Small intestine (tissue), 7 donors: Measurements from ENCODE around the gene OR10H5. TPM values are rescaled to one million over a fixed set of nuclear protein-coding genes. Genes with fewer than 3 reads are reported as not detected.
"Not testable (repeated sequence)": the region's sequence is repeated elsewhere in the genome, so short reads cannot be mapped to it uniquely, and the experiment has no call there.

Source experiments
- DNase-seq, 2 donors: peaks; one replicate each; pipeline versions ENCODE4 v3.0.0 to v3.0.0-alpha.2; 2013
- FAIRE-seq: peaks from 2 replicates; lab custom pipeline; 2012; peaks lifted over from hg19 to GRCh38; lab: Jason Lieb, UNC
- H3K27ac ChIP-seq, 3 donors: one replicate each; pipeline ENCODE4 v1.5.1; 2013; ENCODE audit warnings: low read length in 2 of 3, mild to moderate bottlenecking in 2 of 3, control low read depth in 1 of 3, inconsistent platforms in 1 of 3, low read depth in 1 of 3, moderate library complexity in 1 of 3
- H3K27me3 ChIP-seq, 3 donors: one replicate each; pipeline ENCODE4 v1.6.1; 2013; ENCODE audit warnings: low read length in 3 of 3, inconsistent platforms in 1 of 3; ENCODE audit not compliant: control insufficient read depth in 3 of 3, insufficient read depth in 3 of 3
- H3K36me3 ChIP-seq, 3 donors: one replicate each; pipeline ENCODE4 v1.6.1; 2013; ENCODE audit warnings: low read length in 3 of 3, inconsistent platforms in 1 of 3, low read depth in 1 of 3, mild to moderate bottlenecking in 1 of 3, moderate library complexity in 1 of 3; ENCODE audit not compliant: control insufficient read depth in 3 of 3, insufficient read depth in 2 of 3
- H3K4me1 ChIP-seq, 3 donors: one replicate each; pipeline ENCODE4 v1.6.1; 2013; ENCODE audit warnings: low read length in 2 of 3, inconsistent platforms in 1 of 3, low read depth in 1 of 3, mild to moderate bottlenecking in 1 of 3, moderate library complexity in 1 of 3; ENCODE audit not compliant: control insufficient read depth in 3 of 3, insufficient read depth in 2 of 3
- H3K4me3 ChIP-seq, 3 donors: one replicate each; pipeline ENCODE4 v1.5.1; 2013; ENCODE audit warnings: low read length in 3 of 3, control low read depth in 1 of 3, inconsistent platforms in 1 of 3, low read depth in 1 of 3, mild to moderate bottlenecking in 1 of 3, moderate library complexity in 1 of 3
- H3K9me3 ChIP-seq, 2 donors: one replicate each; pipeline ENCODE4 v1.6.1; 2013; ENCODE audit warnings: low read depth in 1 of 2, low read length in 1 of 2; ENCODE audit not compliant: control insufficient read depth in 2 of 2, insufficient read depth in 1 of 2
- WGBS, 3 donors: extraction: QIAGEN DNeasy Blood & Tissue Kit; methylation state at CpG; one replicate each; pipeline ENCODE4 v1.1.7; 2013; 5-methylcytosine and 5-hydroxymethylcytosine counted together
- polyA plus RNA-seq, 4 donors: library from polyadenylated mRNA; stranded (reverse) in 3 of 4; unstranded in 1 of 4; fragments of 200-250 nt in 3 of 4; fragments of 120-200 nt in 1 of 4; gene quantifications; one replicate each; pipeline versions ENCODE4 v1.2.1 to v1.2.3, GENCODE V29; 2013
- donor health status: healthy with polysubstance abuse.
- donor health status: control.
- donor health status: control.
- donor health status: Bipolar disorder and iron deficiency.
- donor health status: healthy.

The OR10H5 gene
- polyA plus RNA-seq, 4 donors, result not detected

DNA sequence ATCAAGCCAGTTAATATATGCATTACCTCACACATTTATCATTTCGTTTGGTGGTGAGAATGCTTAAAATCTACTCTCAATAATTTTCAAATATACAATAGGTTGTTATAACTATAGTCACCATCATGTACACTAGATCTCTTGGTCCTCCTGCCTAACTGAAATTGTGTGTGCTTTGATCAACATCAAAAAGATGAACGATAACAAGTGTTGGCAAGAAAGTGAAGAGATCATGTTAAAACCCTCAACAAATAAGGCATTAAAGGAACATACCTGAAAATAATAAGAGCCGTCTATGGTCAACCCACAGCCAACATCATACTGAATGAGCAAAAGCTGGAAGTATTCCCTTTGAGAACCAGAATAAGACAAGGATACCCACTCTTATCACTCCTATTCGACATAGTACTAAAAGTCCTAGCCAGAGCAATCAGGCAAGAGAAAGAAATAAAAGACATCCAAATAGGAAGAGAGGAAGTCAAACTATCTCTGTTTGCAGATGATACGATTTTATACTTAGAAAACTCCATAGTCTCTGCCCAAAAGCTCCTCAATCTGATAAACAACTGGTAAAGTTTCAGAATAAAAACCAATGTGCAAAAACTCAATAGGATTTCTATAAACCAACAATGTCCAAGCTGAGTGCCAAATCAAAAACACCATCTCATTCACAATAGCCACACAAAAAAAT, 55.9 kb downstream of the OR10H5 start:
- 24 to 53% (median 30%) methylated on average over 5 of the region's 5 CpGs for WGBS, 3 donors
- Histone ChIP-seq H3K27ac (no peak overlapping the region), H3K36me3 (no peaks in the 10 kb centered on the region), H3K27me3 (peaks cover 0 to 2% (median 0%) of the 10 kb centered on the region in 3 donors), H3K9me3 (no peaks in the 10 kb centered on the region), H3K4me3 (no peak overlapping the region), H3K4me1 (no peaks in the 10 kb centered on the region)
- FAIRE-seq (no peak), DNase-seq (no peak)

DNA sequence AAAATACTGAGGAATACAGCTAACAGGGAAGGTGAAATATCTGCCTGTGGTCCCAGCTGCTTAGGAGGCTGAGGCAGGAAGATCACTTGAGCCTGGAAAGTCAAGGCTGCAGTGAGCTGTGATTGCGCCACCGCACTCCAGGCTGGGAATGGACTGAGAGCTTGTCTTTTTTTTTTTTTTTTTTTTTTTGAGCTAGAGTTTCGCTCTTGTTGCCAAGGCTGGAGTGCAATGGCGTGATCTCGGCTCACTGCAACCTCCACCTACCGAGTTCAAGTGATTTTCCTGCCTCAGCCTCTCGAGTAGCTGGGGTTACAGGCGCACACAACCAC, 56.4 kb downstream of the OR10H5 start:
- WGBS, 3 donors, result 52 to 67% (median 53%) methylated on average over 7 to 8 of the region's 8 CpGs
- H3K27ac ChIP-seq, H3K4me1 ChIP-seq, DNase-seq, H3K9me3 ChIP-seq, FAIRE-seq, H3K27me3 ChIP-seq, H3K4me3 ChIP-seq, H3K36me3 ChIP-seq: not testable (repeated sequence)

DNA sequence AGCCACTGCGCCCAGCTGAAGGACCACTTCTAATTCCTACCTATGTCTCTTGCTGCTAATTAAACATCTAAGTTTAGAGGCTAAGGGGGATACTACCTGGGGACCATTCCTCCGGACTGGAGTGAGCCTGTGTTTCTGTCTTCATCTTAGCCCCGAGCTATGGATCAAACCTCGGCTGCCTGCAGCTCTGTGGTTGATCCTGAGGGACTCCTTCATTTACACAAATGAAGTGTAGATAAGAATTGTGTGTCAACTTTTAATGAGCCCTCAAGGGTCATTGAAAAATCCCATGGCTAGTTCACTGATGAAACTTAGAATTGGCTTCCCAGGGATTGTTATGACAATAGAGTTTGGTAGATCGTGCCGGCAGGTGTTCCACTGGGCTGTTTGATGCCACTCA, 59.5 kb downstream of the OR10H5 start:
- Histone ChIP-seq H3K27ac (no peak overlapping the region), H3K27me3 (peaks cover 0 to under 1% (median 0%) of the 10 kb centered on the region in 3 donors), H3K4me3 (no peak overlapping the region), H3K9me3 (peaks cover 0 to under 1% of the 10 kb centered on the region in 2 donors), H3K36me3 (no peaks in the 10 kb centered on the region), H3K4me1 (no peaks in the 10 kb centered on the region)
- DNase-seq, result no peak
- 80 to 86% (median 84%) methylated on average over 6 of the region's 6 CpGs for WGBS, 3 donors
- FAIRE-seq, result no peak

DNA sequence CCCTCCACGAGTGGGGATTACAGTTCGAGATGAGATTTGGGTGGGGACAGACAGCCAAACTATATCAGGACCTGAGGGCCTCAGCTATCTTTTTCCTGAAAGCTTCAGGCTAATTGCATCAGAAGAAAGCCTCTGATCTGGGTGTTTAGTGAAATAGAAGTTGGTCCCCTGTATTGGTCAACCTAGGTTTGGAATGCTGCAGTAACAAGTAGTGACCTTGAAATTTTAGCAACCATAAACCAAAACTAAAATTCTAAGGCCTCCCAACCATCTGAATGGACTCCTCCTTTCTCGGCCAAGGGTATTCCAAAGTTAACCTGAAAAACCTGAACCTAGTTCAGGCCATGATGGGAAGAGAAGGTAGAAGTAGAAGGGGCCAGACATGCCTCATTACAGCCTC, 62.9 kb downstream of the OR10H5 start:
- Histone ChIP-seq H3K27me3 (no peaks in the 10 kb centered on the region), H3K4me3 (no peak overlapping the region), H3K27ac (no peak overlapping the region), H3K4me1 (no peaks in the 10 kb centered on the region), H3K36me3 (no peaks in the 10 kb centered on the region), H3K9me3 (peaks cover 0 to 8% of the 10 kb centered on the region in 2 donors)
- 83 to 88% (median 84%) methylated on average over 3 of the region's 3 CpGs for WGBS, 3 donors
- DNase-seq, result no peak
- FAIRE-seq, result no peak

Other genes starting within 250 kb of the OR10H5 start
- not detected for gene CYP4F8, start 172.4 kb upstream of the OR10H5 start, polyA plus RNA-seq
- gene CYP4F3, start 146.8 kb upstream of the OR10H5 start, polyA plus RNA-seq, result 10 to 100 TPM in 2 of 4 donors, 1 to 10 TPM in 2; 2.3 to 15.2 (median 7.9) TPM
- gene CYP4F12, start 114.6 kb upstream of the OR10H5 start, polyA plus RNA-seq, result 100 to 1,000 TPM in 2 of 4 donors, 10 to 100 TPM in 2; 46.9 to 398 (median 186) TPM
- gene OR10H2, start 59.6 kb upstream of the OR10H5 start, polyA plus RNA-seq, result not detected
- not detected for gene OR10H3, start 49.7 kb upstream of the OR10H5 start, polyA plus RNA-seq
- gene OR10H1, start 28.0 kb downstream of the OR10H5 start, polyA plus RNA-seq, result not detected
- 100 to 1,000 TPM in 1 of 4 donors, 10 to 100 TPM in 1, 1 to 10 TPM in 2; 3.8 to 135 (median 26.3) TPM for gene CYP4F2, start 110.4 kb downstream of the OR10H5 start, polyA plus RNA-seq
- 10 to 100 TPM in 2 of 4 donors, under 1 TPM in 2; 0.33 to 14.5 (median 6.6) TPM for gene CYP4F11, start 146.9 kb downstream of the OR10H5 start, polyA plus RNA-seq
- not detected for gene OR10H4, start 161.3 kb downstream of the OR10H5 start, polyA plus RNA-seq